Measurements from ENCODE around the gene ZNF415. TPM values are rescaled to one million over a fixed set of nuclear protein-coding genes. Genes with fewer than 3 reads are reported as not detected.

The ZNF415 gene
- total and polyA plus RNA-seq, 7 donors, result 3.9 to 9.2 (median 7.6) TPM

- Histone ChIP-seq H3K9me3 (no peaks in the 10 kb centered on the region), H3K4me1 (no peaks in the 10 kb centered on the region), H3K27ac (no peak overlapping the region), H3K4me3 (no peak overlapping the region), H3K36me3 (ENCODE audit: insufficient read depth in 1 of 2, low read depth in 1 of 2) (peaks cover 3 to 69% of the 10 kb centered on the region in 2 donors), H3K27me3 (ENCODE audit: insufficient read depth in 3 of 3, low read length in 2 of 3) (no peaks in the 10 kb centered on the region)
- DNase-seq (no peak), ATAC-seq (no peak)
- intact Hi-C loops (cut with DNase I), result no loop called here
- TF ChIP-seq CTCF (IDR thresholded peaks at IDR 0.05), result no peak
- 87 to 88% (median 88%) methylated on average over 19 of the region's 19 CpGs for WGBS, 3 donors
Measured at GRCh38 chr19:53091413-53092254, 41.1 kb downstream of the ZNF415 start.

GRCh38 chr19:53088091-53088490, 44.6 kb downstream of the ZNF415 start:
- Histone ChIP-seq H3K36me3 (ENCODE audit: insufficient read depth in 1 of 2, low read depth in 1 of 2) (peaks cover 3 to 91% of the 10 kb centered on the region in 2 donors), H3K4me1 (no peaks in the 10 kb centered on the region), H3K27ac (peak overlapping the region; percentile 61), H3K27me3 (ENCODE audit: insufficient read depth in 3 of 3, low read length in 2 of 3) (no peaks in the 10 kb centered on the region), H3K4me3 (no peak overlapping the region), H3K9me3 (no peaks in the 10 kb centered on the region)
- no peak for DNase-seq
- no peak for ATAC-seq
- no peak for TF ChIP-seq CTCF (IDR thresholded peaks at IDR 0.05)
- intact Hi-C loops (cut with DNase I), result no loop called here
- WGBS, 3 donors, result 73 to 88% (median 79%) methylated on average over 6 of the region's 6 CpGs

- peak overlapping the region; percentile 61 for H3K27ac ChIP-seq
- no peaks in the 10 kb centered on the region for H3K4me1 ChIP-seq
- no peak for TF ChIP-seq CTCF (IDR thresholded peaks at IDR 0.05)
- ATAC-seq (peak in 3 of 4 donors; percentile 34 to 72 (median 52)), DNase-seq (peak; percentile 49 to 73)
- no peak overlapping the region for H3K4me3 ChIP-seq
- intact Hi-C loops (cut with DNase I), result no loop called here
- WGBS, 3 donors, result 44 to 64% (median 54%) methylated on average over 5 of the region's 5 CpGs
- no peaks in the 10 kb centered on the region for H3K9me3 ChIP-seq
- peaks cover 3 to 94% of the 10 kb centered on the region in 2 donors for H3K36me3 ChIP-seq (ENCODE audit: insufficient read depth in 1 of 2, low read depth in 1 of 2)
- no peaks in the 10 kb centered on the region for H3K27me3 ChIP-seq (ENCODE audit: insufficient read depth in 3 of 3, low read length in 2 of 3)
Measured at GRCh38 chr19:53086949-53087348, 45.8 kb downstream of the ZNF415 start.

- Histone ChIP-seq H3K4me3 (no peak overlapping the region), H3K27ac (no peak overlapping the region), H3K36me3 (ENCODE audit: insufficient read depth in 1 of 2, low read depth in 1 of 2) (peaks cover 6 to 81% of the 10 kb centered on the region in 2 donors), H3K9me3 (peaks cover 7% of the 10 kb centered on the region), H3K27me3 (ENCODE audit: insufficient read depth in 3 of 3, low read length in 2 of 3) (no peaks in the 10 kb centered on the region), H3K4me1 (no peaks in the 10 kb centered on the region)
- 95% methylated on average over 7 of the region's 7 CpGs for WGBS, 3 donors
- DNase-seq (no peak), ATAC-seq (no peak)
- TF ChIP-seq CTCF (IDR thresholded peaks at IDR 0.05), result no peak
- intact Hi-C loops (cut with DNase I), result no loop called here
Measured at GRCh38 chr19:53085496-53085895, 47.2 kb downstream of the ZNF415 start.
